ENCODE results near the gene ANO2.

ANO2 gene

GRCh38 chr12:5720381-5721005 is 224.6 kb downstream of the ANO2 start:
- TF ChIP-seq PATZ1 (CRISPR knock-in tag; IDR thresholded peaks at IDR 0.05; ENCODE audit: borderline replicate concordance) (no peak), TCF4 (CRISPR knock-in tag; IDR thresholded peaks at IDR 0.05; ENCODE audit: borderline replicate concordance) (no peak), POU6F1 (CRISPR knock-in tag; IDR thresholded peaks at IDR 0.05; ENCODE audit: borderline replicate concordance, low read depth) (no peak), ZNF8 (CRISPR knock-in tag; IDR thresholded peaks at IDR 0.05) (no peak), TSHZ2 (CRISPR knock-in tag; IDR thresholded peaks at IDR 0.05) (no peak), PPARA (CRISPR knock-in tag; IDR thresholded peaks at IDR 0.05; ENCODE audit: borderline replicate concordance) (no peak), ARNTL (CRISPR knock-in tag; IDR thresholded peaks at IDR 0.05; ENCODE audit: borderline replicate concordance, low read depth) (no peak), SNAI2 (CRISPR knock-in tag; IDR thresholded peaks at IDR 0.05) (no peak), ZFP30 (CRISPR knock-in tag; IDR thresholded peaks at IDR 0.05) (no peak), GLIS3 (CRISPR knock-in tag; IDR thresholded peaks at IDR 0.05) (no peak), ESRRG (CRISPR knock-in tag; IDR thresholded peaks at IDR 0.05) (no peak), OSR1 (CRISPR knock-in tag; IDR thresholded peaks at IDR 0.05) (no peak), ZNF70 (CRISPR knock-in tag; IDR thresholded peaks at IDR 0.05) (no peak), ZFP3 (CRISPR knock-in tag; IDR thresholded peaks at IDR 0.05) (no peak), BACH2 (CRISPR knock-in tag; IDR thresholded peaks at IDR 0.05; ENCODE audit: borderline replicate concordance) (no peak)
- no peak for ATAC-seq

- ATAC-seq, result no peak
- TF ChIP-seq PPARA (CRISPR knock-in tag; IDR thresholded peaks at IDR 0.05; ENCODE audit: borderline replicate concordance), result no peak
- TF ChIP-seq CREB5 (CRISPR knock-in tag; IDR thresholded peaks at IDR 0.05; ENCODE audit: low read depth), result no peak
- no peak for TF ChIP-seq ZNF70 (CRISPR knock-in tag; IDR thresholded peaks at IDR 0.05)
- no peak for TF ChIP-seq ARNTL (CRISPR knock-in tag; IDR thresholded peaks at IDR 0.05; ENCODE audit: borderline replicate concordance, low read depth)
- TF ChIP-seq RARB (CRISPR knock-in tag; IDR thresholded peaks at IDR 0.05), result no peak
These were observed 226.4 kb downstream of the ANO2 start for GRCh38 chr12:5718680-5719079.

- TF ChIP-seq SNAI2 (CRISPR knock-in tag; IDR thresholded peaks at IDR 0.05), result no peak
- TF ChIP-seq ZNF8 (CRISPR knock-in tag; IDR thresholded peaks at IDR 0.05), result no peak
- no peak for TF ChIP-seq ZNF565 (CRISPR knock-in tag; conservative IDR thresholded peaks at IDR 0.05; ENCODE audit: low read depth)
- TF ChIP-seq POU6F1 (CRISPR knock-in tag; IDR thresholded peaks at IDR 0.05; ENCODE audit: borderline replicate concordance, low read depth), result no peak
- TF ChIP-seq BACH2 (CRISPR knock-in tag; IDR thresholded peaks at IDR 0.05; ENCODE audit: borderline replicate concordance), result no peak
- TF ChIP-seq TOX (CRISPR knock-in tag; IDR thresholded peaks at IDR 0.05; ENCODE audit: borderline replicate concordance), result no peak
- no peak for TF ChIP-seq ESRRG (CRISPR knock-in tag; IDR thresholded peaks at IDR 0.05)
- no peak for TF ChIP-seq ISL1 (CRISPR knock-in tag; IDR thresholded peaks at IDR 0.05)
- TF ChIP-seq ZC3H10 (CRISPR knock-in tag; IDR thresholded peaks at IDR 0.05), result no peak
- no peak for TF ChIP-seq TSHZ2 (CRISPR knock-in tag; IDR thresholded peaks at IDR 0.05)
- no peak for TF ChIP-seq CSDC2 (CRISPR knock-in tag; IDR thresholded peaks at IDR 0.05)
- TF ChIP-seq ARNTL (CRISPR knock-in tag; IDR thresholded peaks at IDR 0.05; ENCODE audit: borderline replicate concordance, low read depth), result no peak
- no peak for TF ChIP-seq OSR1 (CRISPR knock-in tag; IDR thresholded peaks at IDR 0.05)
- no peak for TF ChIP-seq TCF4 (CRISPR knock-in tag; IDR thresholded peaks at IDR 0.05; ENCODE audit: borderline replicate concordance)
- no peak for TF ChIP-seq GLIS3 (CRISPR knock-in tag; IDR thresholded peaks at IDR 0.05)
- no peak for TF ChIP-seq CREB5 (CRISPR knock-in tag; IDR thresholded peaks at IDR 0.05; ENCODE audit: low read depth)
- no peak for TF ChIP-seq PPARA (CRISPR knock-in tag; IDR thresholded peaks at IDR 0.05; ENCODE audit: borderline replicate concordance)
- no peak for TF ChIP-seq ZNF70 (CRISPR knock-in tag; IDR thresholded peaks at IDR 0.05)
- TF ChIP-seq ZFP30 (CRISPR knock-in tag; IDR thresholded peaks at IDR 0.05), result no peak
- ATAC-seq, result no peak
These were observed 227.0 kb downstream of the ANO2 start for GRCh38 chr12:5718073-5718472.

Measured in SK-N-SH treated with all-trans-retinoic acid at 6 μM for 48 hours (cell line).